ENCODE measurements around the gene CMPK1.

DNA sequence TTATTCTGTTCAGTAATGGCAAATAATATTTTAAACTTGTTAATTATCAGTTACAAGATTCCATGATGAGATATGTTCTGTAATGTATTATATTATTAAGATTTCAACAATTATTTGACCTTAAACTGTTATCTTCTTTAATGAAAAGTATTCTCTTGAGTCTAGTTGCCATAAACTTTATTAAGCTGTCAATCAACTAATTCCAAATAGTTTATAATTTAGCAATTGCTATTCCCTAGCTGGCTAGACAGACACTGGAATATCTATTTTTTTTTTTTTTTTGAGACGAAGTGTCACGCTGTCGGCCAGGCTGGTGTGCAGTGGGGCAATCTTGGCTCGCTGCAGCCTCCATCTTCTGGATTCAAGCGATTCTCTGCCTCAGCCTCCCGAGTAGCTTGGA lies 3.8 kb downstream of the CMPK1 start:
- TF ChIP-seq, protein P1, sequence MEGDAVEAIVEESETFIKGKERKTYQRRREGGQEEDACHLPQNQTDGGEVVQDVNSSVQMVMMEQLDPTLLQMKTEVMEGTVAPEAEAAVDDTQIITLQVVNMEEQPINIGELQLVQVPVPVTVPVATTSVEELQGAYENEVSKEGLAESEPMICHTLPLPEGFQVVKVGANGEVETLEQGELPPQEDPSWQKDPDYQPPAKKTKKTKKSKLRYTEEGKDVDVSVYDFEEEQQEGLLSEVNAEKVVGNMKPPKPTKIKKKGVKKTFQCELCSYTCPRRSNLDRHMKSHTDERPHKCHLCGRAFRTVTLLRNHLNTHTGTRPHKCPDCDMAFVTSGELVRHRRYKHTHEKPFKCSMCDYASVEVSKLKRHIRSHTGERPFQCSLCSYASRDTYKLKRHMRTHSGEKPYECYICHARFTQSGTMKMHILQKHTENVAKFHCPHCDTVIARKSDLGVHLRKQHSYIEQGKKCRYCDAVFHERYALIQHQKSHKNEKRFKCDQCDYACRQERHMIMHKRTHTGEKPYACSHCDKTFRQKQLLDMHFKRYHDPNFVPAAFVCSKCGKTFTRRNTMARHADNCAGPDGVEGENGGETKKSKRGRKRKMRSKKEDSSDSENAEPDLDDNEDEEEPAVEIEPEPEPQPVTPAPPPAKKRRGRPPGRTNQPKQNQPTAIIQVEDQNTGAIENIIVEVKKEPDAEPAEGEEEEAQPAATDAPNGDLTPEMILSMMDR (IDR thresholded peaks at IDR 0.05; ENCODE audit: poor library complexity), result no peak
- TF ChIP-seq EZH2 (IDR thresholded peaks at IDR 0.05; ENCODE audit: borderline replicate concordance) (no peak), EZH2phosphoT487 (IDR thresholded peaks at IDR 0.05; ENCODE audit: low read depth, severe bottlenecking, unreplicated experiment) (no peak)

Measured in hepatocyte (in vitro differentiated cells).